Measurements from ENCODE around the gene CES5A.

The CES5A gene

DNA sequence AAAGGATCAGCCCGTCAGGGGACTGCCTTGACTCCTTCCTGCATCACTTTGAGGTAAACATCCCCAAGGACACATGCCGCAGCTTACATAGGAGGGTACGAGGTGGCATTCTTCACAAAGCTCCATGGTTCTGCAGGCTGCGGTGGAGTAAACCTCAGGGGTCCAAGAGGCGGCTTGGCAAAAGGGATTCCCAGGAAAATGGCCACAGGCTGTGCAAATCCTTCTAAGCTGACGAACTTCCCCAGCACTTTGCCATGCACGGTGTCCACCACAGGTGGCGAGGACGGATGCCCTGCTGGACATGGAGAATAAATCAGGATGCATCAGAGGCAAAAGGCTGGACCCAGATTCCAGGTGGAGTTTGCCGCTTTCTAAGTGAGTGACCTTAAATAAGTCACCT lies 46.5 kb downstream of the CES5A start:
- H3K27me3 ChIP-seq (ENCODE audit: low read depth, low read length) = no peaks in the 10 kb centered on the region; the same call in 1 of the 2 replicates
- peaks cover 4% of the 10 kb centered on the region for H3K4me1 ChIP-seq (ENCODE audit: low read length)
- no peak overlapping the region for H3K27ac ChIP-seq (ENCODE audit: low read length)
- H2AFZ ChIP-seq (ENCODE audit: low read depth, low read length) = no peak overlapping the region
- H4K20me1 ChIP-seq (ENCODE audit: insufficient read depth, low read length) = no peaks in the 10 kb centered on the region
- TF ChIP-seq EZH2phosphoT487 (IDR thresholded peaks at IDR 0.05; ENCODE audit: low read depth) = no peak
- TF ChIP-seq, protein P1, sequence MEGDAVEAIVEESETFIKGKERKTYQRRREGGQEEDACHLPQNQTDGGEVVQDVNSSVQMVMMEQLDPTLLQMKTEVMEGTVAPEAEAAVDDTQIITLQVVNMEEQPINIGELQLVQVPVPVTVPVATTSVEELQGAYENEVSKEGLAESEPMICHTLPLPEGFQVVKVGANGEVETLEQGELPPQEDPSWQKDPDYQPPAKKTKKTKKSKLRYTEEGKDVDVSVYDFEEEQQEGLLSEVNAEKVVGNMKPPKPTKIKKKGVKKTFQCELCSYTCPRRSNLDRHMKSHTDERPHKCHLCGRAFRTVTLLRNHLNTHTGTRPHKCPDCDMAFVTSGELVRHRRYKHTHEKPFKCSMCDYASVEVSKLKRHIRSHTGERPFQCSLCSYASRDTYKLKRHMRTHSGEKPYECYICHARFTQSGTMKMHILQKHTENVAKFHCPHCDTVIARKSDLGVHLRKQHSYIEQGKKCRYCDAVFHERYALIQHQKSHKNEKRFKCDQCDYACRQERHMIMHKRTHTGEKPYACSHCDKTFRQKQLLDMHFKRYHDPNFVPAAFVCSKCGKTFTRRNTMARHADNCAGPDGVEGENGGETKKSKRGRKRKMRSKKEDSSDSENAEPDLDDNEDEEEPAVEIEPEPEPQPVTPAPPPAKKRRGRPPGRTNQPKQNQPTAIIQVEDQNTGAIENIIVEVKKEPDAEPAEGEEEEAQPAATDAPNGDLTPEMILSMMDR (IDR thresholded peaks at IDR 0.05; ENCODE audit: low read depth, low read length) = no peak
- no peaks in the 10 kb centered on the region for H3K79me2 ChIP-seq (ENCODE audit: low read length)
- no peak overlapping the region for H3K4me2 ChIP-seq (ENCODE audit: low read length)
- no peaks in the 10 kb centered on the region for H3K36me3 ChIP-seq (replicated peaks; ENCODE audit: low read depth, low read length)
- H3K9me3 ChIP-seq (ENCODE audit: insufficient read depth, low read length) = no peaks in the 10 kb centered on the region
- no peak overlapping the region for H3K4me3 ChIP-seq (ENCODE audit: low read length)
- H3K9ac ChIP-seq (ENCODE audit: low read length) = no peak overlapping the region

DNA sequence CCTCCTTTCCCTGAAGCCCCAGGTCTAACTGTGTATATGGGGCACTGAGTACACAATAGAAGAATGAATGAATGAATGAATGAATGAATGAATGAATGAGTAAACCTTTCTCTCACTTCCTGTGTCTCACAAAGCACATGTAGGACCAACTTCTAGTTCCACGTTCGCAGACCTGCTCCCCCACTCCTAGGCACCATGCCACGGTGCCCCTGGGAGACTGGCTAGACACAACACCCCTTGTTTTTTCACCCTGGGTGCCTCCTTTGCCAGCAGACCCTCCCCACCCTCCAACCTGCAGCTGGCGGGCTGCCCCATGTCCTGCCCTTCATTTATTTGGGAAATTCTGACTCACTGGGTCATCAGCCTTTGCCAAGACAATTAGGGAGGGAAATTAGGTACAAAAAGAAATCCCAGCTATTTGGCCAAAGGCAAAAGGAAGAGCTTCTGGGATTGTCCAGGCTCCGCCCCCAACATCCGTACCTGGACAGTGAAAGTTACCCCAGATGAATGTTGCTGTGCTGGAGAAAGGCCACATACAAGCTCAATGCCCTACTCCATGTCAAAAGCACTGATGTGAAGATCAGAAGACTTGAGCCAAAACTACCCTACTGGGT lies 50.0 kb downstream of the CES5A start:
- no peak overlapping the region for H3K4me3 ChIP-seq (ENCODE audit: low read length)
- H3K9me3 ChIP-seq (ENCODE audit: insufficient read depth, low read length) = no peaks in the 10 kb centered on the region
- no peaks in the 10 kb centered on the region for H3K79me2 ChIP-seq (ENCODE audit: low read length)
- H2AFZ ChIP-seq (ENCODE audit: low read depth, low read length) = no peak overlapping the region
- no peaks in the 10 kb centered on the region for H3K36me3 ChIP-seq (replicated peaks; ENCODE audit: low read depth, low read length)
- TF ChIP-seq, protein P1 (IDR thresholded peaks at IDR 0.05; ENCODE audit: low read depth, low read length) = no peak
- no peak for TF ChIP-seq EZH2phosphoT487 (IDR thresholded peaks at IDR 0.05; ENCODE audit: low read depth)
- H3K27me3 ChIP-seq (ENCODE audit: low read depth, low read length) = no peaks in the 10 kb centered on the region
- no peak overlapping the region for H3K4me2 ChIP-seq (ENCODE audit: low read length)
- H3K4me1 ChIP-seq (ENCODE audit: low read length) = no peaks in the 10 kb centered on the region
- no peak overlapping the region for H3K27ac ChIP-seq (ENCODE audit: low read length)
- H3K9ac ChIP-seq (ENCODE audit: low read length) = no peak overlapping the region
- no peaks in the 10 kb centered on the region for H4K20me1 ChIP-seq (ENCODE audit: insufficient read depth, low read length)

DNA sequence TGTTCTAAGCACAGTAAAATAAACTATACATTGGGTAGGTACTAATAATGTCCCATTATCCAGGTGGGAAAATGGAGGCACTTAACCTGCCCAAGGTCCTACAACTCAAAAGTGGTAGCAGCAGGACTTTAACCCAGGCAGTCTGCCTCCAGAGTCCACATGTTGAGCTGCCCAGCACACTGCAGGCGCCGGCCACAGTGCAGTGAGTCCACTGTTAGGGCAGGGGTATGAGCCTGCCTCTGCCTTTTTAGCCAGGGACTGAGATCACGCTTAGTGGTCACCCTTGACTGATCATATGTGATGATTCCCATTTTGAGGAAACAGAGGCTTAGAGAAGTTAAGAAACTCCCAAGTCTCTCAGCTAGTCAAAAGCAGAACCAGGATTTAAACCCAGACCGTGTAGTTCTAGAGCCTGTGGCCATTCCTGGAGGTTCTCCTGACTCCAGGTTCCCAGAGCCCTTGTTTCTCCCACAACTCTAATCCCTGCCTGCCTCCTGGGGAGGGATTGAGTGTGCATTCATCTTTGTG lies 50.6 kb downstream of the CES5A start:
- H4K20me1 ChIP-seq (ENCODE audit: insufficient read depth, low read length) = no peaks in the 10 kb centered on the region
- H2AFZ ChIP-seq (ENCODE audit: low read depth, low read length) = no peak overlapping the region
- no peak overlapping the region for H3K4me3 ChIP-seq (ENCODE audit: low read length)
- no peaks in the 10 kb centered on the region for H3K79me2 ChIP-seq (ENCODE audit: low read length)
- no peak overlapping the region for H3K4me2 ChIP-seq (ENCODE audit: low read length)
- no peaks in the 10 kb centered on the region for H3K4me1 ChIP-seq (ENCODE audit: low read length)
- H3K9me3 ChIP-seq (ENCODE audit: insufficient read depth, low read length) = no peaks in the 10 kb centered on the region
- H3K36me3 ChIP-seq (replicated peaks; ENCODE audit: low read depth, low read length) = no peaks in the 10 kb centered on the region
- H3K27ac ChIP-seq (ENCODE audit: low read length) = no peak overlapping the region
- TF ChIP-seq EZH2phosphoT487 (IDR thresholded peaks at IDR 0.05; ENCODE audit: low read depth) = no peak
- TF ChIP-seq, protein P1 (IDR thresholded peaks at IDR 0.05; ENCODE audit: low read depth, low read length) = no peak
- no peak overlapping the region for H3K9ac ChIP-seq (ENCODE audit: low read length)
- no peaks in the 10 kb centered on the region for H3K27me3 ChIP-seq (ENCODE audit: low read depth, low read length)

DNA sequence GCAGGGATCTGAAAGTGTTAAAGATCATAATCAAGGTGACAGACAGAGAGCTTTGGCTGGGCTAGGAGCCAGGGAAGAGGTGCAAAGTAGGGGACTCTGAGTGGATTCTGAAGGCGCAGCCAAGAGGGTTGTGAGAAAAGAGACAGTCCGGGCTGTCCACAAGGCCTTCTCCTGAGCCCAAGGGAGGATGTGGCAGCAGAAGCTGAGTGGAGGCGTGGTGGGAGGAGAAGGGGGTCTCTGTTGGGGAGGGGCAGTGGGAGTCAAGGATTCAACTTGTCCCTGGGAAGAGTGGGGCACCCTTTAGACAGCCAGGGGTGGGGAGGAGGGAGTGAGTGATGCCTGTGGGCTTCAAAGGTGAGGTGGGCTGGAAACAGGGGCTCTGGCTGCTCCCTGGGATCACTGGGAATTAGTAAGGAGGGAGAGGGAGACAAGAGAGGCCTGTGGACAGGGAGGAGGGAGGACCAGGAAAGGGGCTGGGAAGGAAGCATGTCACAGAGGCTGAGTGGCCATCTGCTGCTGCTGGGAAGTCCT lies 52.8 kb downstream of the CES5A start:
- Histone ChIP-seq H3K4me3 (ENCODE audit: low read length) (no peak overlapping the region), H3K4me2 (ENCODE audit: low read length) (no peak overlapping the region), H3K79me2 (ENCODE audit: low read length) (no peaks in the 10 kb centered on the region), H3K27me3 (ENCODE audit: low read depth, low read length) (no peaks in the 10 kb centered on the region), H3K9me3 (ENCODE audit: insufficient read depth, low read length) (no peaks in the 10 kb centered on the region), H4K20me1 (ENCODE audit: insufficient read depth, low read length) (no peaks in the 10 kb centered on the region), H3K9ac (ENCODE audit: low read length) (no peak overlapping the region), H2AFZ (ENCODE audit: low read depth, low read length) (no peak overlapping the region), H3K4me1 (ENCODE audit: low read length) (no peaks in the 10 kb centered on the region), H3K36me3 (replicated peaks; ENCODE audit: low read depth, low read length) (no peaks in the 10 kb centered on the region), H3K27ac (ENCODE audit: low read length) (no peak overlapping the region)
- TF ChIP-seq, protein P1 (IDR thresholded peaks at IDR 0.05; ENCODE audit: low read depth, low read length) = no peak
- no peak for TF ChIP-seq EZH2phosphoT487 (IDR thresholded peaks at IDR 0.05; ENCODE audit: low read depth)
